ENCODE measurements around the gene CDH4. TPM values are rescaled to one million over a fixed set of nuclear protein-coding genes. Genes with fewer than 3 reads are reported as not detected.

Gene CDH4
- total RNA-seq, 1 donor from 2014 or later, result 2.2 TPM

DNA sequence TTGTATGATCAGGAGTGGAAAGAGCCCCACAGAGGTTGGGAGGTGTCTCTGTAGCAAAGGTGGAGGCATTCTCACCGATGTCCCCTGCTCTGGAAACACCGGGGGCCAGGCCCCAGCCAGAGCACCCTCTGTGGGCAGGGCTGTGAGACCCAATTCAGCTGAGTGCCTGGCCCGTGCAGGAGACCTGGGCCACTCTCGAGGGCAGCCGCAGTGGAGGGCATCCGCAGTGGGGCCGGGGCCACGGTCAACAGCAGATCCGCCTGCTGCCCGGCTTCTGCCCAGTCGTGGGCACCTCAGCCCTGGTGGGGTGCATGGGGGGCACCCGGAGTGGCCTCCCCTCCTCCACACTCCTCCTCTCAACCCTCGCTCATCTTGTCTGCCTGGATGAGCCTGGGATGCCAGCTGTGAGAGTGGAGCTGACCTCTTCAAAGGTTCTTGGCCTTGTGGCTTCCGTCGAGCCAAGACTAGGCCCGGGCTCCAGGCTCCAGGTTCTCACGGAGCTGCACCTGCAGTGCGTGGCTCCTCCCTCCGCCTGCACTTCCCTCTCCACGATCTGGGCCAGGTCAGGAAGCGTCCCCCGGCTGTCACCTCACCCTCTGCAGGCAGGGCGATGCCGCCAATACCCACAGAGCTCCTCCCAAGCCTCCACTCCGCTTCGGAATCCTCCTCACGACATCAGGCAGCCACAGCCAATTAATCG, 678.9 kb downstream of the CDH4 start:
- DNase-seq (ENCODE audit: low spot score), result no peak
- intact Hi-C loops (cut with DNase I), result no loop called here
- no peak for ATAC-seq

DNA sequence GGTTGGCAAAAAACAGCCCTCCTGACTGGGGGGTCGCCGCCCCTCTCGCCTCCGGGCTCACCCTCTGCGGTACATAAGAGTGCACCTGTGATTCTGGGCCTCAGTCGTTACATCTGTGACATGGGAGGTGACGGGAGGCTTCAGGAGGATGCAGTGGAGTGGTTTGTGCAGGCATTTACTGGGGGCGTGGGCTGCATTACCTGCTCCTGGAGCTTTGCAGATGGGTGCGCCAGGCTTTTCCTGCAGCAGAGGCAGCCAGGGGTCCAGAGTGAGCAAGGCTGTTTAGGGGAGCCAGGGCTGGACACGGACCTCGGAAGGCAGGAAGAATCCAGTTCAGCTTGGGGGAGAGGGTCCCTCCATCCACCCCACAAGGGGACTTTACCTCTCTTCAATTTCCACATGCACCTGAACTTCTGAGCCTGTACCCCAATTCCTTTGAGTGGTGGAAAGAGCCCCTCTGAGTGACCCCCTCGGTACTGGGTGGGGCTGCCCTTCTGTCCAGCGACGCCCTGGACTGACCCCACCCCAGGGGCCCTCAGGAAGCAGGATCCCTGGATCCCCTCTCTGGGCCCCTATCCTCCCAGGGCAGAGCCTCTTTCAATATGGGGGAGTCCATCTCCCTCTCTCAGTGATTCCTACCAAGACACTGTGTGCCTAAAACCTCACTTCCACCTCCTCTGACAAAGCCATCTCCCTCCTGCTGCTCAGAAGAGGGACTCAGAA, 679.6 kb downstream of the CDH4 start:
- ATAC-seq (no peak), DNase-seq (ENCODE audit: low spot score) (no peak)
- intact Hi-C loops (cut with DNase I), result no loop called here

DNA sequence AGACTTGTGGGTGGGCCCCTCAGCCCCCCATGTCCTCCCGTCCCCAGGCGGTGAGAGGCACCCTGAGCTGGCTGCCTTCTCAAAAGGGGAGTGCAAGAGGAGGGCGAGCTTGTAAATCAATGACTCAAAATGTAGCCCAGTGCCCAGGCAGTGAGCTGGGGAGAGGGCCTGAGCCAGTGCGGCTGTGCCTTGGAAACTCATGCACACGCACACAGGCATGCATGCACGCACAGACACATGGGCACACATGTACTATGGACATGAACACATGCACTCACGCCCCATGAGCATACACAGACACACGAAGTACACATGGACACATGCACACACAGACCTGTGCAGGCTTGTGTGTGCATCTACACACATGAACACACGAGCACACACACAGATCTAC, 680.1 kb downstream of the CDH4 start:
- intact Hi-C loops (cut with DNase I), result no loop called here
- no peak for ATAC-seq
- no peak for DNase-seq (ENCODE audit: low spot score)

DNA sequence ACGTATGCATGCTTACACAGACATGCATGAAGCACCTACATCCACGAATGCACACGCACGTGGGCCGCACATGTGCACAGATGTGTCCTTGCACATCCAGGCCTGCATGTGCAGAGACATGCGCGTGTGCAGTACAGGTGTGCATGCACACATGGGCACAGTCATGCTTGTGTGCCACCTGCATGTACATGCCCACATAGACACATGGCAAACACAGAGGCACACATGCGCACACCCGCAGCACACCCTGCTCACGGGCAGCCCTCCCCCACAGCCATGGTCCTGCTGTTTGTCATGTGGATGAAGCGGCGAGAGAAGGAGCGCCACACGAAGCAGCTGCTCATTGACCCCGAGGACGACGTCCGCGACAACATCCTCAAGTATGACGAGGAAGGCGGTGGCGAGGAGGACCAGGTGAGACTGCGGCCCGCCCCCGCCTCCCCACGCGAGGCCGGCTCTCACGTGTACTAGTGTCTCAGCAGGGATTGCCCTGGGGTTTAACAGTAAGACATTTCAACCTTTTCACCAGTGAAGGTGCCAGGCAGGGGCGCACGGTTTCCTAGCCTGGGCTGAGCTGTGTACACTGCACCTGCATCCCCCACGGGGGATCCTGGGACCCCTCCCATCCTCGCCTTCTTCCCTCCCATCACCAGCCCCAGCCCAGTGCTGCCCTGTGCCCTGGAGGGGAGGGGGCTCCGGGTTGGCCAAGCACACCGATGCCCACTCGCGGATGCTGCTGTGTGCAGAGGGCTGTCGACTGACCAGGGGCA, 680.8 kb downstream of the CDH4 start:
- ATAC-seq (no peak), DNase-seq (ENCODE audit: low spot score) (no peak)
- intact Hi-C loops (cut with DNase I), result no loop called here

DNA sequence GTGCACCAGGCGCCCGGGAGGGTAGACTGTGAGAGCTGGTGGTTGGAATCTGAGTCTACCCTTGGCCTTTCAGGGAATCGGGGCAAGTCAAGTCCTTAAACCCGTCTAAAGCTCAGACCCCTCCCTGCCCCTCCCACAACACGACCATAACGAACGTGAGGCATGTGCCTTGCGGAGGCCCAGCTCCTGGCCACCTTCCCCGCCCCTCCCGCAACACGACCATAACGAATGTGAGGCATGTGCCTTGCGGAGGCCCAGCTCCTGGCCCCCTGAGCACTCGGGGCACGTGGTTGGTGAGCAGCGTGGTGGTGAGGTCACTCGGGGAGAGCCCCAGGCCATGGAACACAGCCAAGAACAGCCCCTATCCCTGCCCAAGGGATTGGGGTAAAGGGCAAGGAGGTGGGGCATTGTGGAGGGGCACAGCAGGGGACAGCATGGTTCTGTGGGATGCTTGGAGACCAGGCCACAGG, 681.5 kb downstream of the CDH4 start:
- intact Hi-C loops (cut with DNase I), result no loop called here
- DNase-seq (ENCODE audit: low spot score) (no peak), ATAC-seq (no peak)

DNA sequence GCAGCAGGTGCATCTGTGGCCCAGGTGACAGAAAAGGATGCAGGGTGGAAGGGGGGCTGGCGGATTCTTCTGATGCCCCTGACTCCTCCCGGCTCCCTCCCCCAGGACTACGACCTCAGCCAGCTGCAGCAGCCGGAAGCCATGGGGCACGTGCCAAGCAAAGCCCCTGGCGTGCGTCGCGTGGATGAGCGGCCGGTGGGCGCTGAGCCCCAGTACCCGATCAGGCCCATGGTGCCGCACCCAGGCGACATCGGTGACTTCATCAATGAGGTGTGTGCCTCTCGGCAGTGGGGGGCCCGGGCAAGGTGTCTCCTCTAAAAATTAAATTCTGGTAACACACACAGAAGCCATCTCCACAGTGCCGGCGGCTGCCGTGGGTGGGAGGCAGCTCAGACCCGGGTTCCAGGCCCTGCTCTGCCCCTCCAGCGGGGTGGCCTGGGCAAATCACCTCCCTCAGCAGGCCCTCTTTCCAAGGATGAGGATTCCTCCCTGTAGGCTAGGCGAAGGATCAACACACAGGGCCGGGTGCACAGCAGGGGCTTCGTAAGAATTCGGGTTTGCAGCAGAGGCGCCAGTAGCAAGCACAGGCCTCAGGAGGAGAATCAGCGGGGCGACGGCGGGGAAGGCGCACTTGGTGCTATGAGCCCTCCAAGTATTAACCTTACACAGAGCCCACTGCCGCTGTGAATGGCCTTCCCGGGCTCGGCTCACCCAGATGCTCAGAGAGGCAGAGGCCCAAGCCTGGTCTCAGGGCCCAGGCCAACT, 682.1 kb downstream of the CDH4 start:
- ATAC-seq (no peak), DNase-seq (ENCODE audit: low spot score) (no peak)
- intact Hi-C loops (cut with DNase I), result no loop called here

DNA sequence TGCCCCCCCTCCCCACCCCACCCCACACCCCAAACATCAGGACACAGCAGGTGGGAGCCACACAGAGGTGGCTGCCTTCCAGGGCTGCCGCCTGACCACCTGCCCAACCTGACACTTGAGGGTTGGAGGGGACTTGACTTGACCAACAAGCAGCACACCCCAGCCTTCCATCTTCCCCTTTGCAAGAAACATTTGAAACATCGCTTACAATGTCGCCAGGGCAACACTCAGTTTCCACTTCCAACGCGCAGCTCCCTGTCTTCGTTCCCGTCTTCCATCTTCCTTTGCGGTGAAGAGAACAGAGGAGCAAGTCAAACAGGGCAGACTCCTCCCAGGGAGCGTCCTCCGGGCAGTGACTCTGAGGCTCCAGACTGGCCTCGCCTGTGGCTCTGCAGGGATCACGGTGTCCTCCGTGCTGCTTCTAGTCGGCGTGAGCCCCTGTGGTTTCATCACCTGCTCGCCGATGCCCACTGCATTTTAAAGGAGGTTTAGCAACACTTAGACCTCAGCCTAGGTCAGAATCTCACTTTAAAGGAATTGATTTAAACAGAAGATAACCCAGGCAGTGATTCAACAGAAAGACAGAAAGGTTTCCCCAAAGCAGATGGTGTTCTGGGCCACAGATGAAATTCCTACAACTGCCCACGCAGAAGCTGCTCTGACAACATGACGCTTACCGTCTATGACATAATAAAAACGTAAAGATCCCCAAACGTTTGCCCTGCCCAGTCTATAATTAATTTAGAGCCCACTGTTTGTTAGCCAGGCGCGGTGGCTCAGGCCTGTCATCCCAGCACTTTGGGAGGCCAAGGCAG, 682.9 kb downstream of the CDH4 start:
- no peak for DNase-seq (ENCODE audit: low spot score)
- ATAC-seq, result no peak
- intact Hi-C loops (cut with DNase I), result no loop called here

DNA sequence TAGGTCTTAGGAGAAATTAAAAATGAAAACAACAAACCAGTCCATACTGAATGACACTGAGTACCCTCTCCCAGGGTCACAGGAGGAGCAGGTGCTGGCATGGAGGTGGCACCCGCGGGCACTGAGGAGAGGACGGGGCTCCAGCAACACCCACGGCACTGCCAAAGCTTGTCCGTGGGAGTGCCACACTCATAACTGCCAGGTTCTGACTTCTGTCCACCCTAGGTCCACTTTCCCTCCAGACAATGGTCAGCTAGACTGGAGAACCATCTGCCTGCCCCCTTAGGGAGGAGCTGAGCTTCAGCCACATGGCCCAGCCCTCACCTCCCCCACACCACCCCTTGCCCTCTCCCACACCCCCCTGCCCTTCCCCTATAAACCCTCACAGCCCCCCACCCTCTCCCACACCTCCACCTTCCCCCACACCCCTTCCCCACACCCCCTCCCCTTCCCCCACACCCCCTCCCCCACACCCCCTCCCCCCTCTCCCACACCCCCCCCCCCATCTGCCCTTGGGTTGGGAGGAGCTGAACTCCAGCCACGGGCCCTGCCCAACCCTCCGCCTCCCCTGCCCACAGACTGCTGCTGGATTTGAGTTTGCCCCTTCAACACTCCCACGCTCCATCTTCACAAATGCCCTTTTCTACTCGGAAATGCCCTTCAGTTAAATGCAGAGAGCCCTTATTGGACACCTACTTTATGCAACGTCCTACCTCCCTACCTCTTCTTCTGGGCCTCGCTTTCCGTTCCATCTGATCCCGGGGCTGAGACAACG, 684.1 kb downstream of the CDH4 start:
- no peak for DNase-seq (ENCODE audit: low spot score)
- intact Hi-C loops (cut with DNase I), result no loop called here
- no peak for ATAC-seq

DNA sequence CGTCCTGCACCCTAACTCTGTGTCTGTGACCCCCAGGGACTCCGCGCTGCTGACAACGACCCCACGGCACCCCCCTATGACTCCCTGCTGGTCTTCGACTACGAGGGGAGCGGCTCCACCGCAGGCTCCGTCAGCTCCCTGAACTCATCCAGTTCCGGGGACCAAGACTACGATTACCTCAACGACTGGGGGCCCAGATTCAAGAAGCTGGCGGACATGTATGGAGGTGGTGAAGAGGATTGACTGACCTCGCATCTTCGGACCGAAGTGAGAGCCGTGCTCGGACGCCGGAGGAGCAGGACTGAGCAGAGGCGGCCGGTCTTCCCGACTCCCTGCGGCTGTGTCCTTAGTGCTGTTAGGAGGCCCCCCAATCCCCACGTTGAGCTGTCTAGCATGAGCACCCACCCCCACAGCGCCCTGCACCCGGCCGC, 684.7 kb downstream of the CDH4 start:
- no peak for ATAC-seq
- no peak for DNase-seq (ENCODE audit: low spot score)
- intact Hi-C loops (cut with DNase I), result no loop called here

DNA sequence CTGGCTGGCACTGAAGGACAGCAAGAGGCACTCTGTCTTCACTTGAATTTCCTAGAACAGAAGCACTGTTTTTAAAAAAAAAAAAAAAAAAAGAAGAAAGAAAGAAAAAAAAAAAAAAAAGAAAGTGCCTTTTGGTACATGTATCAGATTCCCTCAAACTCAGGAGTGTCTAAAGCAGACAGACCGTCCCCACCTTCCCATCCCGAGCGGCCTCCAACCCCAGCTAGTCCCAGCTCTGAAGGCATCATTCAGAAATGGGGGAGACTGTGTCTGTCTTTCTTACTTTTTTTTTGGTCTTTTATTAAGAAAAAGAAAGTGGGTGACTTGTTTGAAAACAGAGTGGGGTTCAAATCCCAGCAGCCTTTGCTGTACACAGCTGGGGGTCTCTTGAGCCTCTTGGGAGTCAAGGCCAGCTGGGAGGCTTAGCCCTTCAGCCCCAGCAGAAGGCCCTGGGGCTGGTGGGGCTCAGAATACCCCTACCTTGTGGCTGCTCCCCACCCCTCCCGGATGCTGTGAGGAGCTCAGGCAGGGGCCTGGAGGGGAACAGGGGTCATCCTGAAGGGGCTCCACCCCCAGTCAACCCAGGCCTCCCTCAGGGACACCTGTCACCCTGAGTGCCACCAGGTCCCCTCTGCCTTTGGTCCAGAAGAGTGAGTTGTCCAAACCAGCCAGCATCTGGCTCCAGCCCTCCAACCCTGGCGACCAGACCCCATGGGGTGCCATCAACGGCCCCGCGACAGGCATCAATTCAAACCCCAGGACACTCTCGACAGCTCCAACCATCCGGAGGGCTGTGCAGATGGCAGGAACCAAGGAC, 685.3 kb downstream of the CDH4 start:
- intact Hi-C loops (cut with DNase I), result no loop called here
- DNase-seq (ENCODE audit: low spot score) (no peak), ATAC-seq (no peak)

DNA sequence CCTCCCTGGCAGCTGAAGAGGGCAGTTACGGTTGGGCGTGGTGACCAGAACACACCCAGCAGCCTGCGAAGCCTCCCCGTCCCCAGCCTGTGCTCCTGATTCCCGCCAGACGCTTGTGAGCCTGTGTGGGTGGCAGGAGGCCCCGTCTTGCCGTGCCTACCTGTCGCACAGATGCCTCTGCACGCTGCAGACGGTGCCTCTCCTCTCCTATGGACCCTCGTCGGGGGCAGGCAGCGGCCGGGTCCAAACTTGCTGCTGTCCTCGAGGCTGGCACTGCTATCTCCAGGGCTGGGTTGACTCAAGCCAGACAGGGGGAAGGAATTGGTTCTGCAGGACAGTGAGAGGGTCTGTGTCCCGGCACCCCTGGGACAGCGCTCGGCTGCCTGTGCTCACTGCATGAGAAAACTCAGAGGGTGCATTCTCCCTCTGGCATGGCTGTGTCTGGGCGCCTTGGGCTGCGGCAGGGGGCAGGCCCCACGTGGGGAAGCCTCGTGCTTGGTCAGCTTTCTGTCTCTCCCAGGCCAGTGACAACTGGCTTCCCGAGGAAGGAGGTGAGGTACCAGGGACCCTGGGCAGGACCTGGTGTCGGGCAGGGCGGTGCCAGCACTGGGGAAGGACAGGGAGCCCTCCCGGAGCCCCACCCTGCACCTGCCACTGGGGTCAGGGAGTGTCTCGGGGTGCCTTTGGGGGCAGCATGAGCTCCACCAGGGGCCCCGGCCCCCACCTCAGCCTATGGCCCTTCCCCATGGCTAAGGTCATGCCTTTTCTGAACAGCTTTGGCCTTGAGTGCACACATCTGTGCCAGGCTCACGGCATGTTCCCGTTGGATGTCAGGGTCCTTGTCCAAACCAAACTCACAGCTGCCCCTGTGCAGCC, 686.1 kb downstream of the CDH4 start:
- no peak for DNase-seq (ENCODE audit: low spot score)
- intact Hi-C loops (cut with DNase I), result no loop called here
- ATAC-seq, result no peak

DNA sequence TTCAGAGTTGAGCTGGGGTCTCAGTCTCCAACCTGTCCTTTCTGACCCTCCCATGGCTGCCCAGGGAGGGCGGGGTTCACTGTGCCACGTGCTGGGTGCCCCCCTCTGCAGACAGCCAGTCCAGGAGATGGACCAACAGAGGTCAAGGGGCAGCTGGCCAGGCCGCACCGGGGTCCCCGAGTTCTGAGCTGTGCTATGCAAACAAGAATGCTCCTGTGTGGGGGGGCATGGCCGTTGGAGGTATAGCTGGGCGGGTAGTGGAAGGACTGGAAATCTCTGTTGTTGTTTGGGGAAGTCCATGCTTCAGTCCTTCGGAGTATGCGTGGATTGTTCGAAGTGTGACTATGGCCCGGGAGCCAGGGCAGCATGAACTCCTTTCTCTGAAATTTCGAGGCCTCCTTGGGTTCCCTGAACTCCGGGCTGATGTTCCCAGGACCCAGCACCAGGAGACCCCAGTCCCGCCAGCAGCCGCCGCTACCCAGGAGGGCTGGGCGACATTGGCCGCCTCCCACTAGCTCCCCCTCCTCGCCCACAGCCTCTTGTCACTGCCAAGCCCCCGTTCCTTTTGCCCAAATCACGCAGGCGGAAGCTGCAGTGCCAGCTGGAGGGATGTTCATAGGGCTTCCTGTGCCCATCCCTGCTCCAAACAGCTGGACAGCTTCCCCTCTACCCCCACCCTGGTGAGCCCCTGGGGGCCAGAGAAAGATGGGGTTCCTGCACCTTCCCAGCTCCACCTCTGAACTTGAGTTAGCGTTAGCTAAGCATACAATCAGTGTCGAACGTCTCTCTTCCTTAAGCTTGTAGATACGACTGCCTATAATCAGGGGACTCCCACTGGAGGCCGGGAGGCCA, 687.0 kb downstream of the CDH4 start:
- no peak for ATAC-seq
- intact Hi-C loops (cut with DNase I), result no loop called here
- no peak for DNase-seq (ENCODE audit: low spot score)

DNA sequence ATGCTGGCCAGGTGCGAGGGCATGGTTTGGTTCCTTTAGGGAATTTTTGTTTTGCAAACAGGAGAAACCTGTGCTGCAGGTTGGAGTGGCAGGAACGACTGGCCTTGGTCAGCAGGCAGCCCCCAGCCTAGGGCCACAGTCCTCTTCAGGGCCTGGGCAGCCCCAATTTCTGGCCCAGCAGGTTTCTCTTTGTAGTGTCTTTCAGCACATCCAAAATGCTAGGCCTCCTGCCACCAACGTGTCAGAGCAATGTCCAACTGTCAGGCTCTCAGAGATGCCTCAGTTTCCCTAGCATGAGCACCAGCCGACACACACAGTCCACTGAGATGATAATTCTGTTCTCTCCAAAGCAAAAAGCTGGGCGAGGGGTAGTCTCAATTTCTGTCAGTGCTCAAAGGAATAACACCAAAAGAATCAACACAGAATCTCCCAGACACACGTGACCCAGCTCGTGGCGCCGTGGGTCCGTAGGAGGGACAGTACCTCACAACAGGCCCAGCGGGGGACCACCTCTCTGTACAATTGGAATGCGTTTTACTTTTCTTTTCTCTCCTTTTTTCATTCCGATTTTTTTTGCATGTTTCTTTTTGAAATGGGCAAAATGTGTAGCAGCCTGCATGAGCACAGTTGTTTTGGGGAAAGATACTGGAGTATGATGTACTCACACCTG, 687.8 kb downstream of the CDH4 start:
- intact Hi-C loops (cut with DNase I), result no loop called here
- DNase-seq (ENCODE audit: low spot score) (no peak), ATAC-seq (no peak)

DNA sequence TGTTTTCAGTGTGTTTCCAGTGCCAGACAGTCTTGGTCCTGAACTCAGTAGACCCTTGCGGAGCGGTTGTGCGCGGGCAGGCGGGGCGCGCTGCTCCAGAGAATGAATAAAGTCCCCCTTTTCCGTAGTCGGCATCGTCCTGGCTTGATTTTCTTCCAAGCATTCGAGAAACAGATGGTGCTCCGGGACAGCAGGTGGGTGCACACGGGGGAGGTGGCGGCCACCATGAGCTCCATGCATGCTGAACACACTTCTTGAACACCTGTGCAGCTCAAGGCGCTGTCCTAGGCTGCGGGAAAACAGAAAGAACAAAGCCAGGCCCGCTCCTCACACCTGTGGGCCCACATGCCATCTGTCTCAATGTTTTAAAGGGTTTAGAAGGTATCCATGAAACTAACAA, 688.4 kb downstream of the CDH4 start:
- intact Hi-C loops (cut with DNase I), result no loop called here
- ATAC-seq (no peak), DNase-seq (ENCODE audit: low spot score) (no peak)
